Sigmoid colon (tissue), 7 donors: ENCODE results near the gene ARF1. TPM values are rescaled to one million over a fixed set of nuclear protein-coding genes. Genes with fewer than 3 reads are reported as not detected.

Source experiments
- DNase-seq: peaks from one replicate; pipeline ENCODE4 v3.0.0-alpha.2; 2019
- H3K27ac ChIP-seq, 4 donors: fragments of 200-600 bp; sonication (generic); one replicate each; pipeline ENCODE4 v1.5.1; 2016 to 2019; ENCODE audit warnings: mild to moderate bottlenecking in 1 of 4
- H3K27me3 ChIP-seq, 3 donors: fragments of 200-600 bp; sonication (generic); one replicate each; pipeline ENCODE4 v1.5.1; 2019; ENCODE audit warnings: mild to moderate bottlenecking in 1 of 3
- H3K36me3 ChIP-seq, 4 donors: fragments of 200-600 bp; sonication (generic); one replicate each; pipeline ENCODE4 v1.5.1; 2016 to 2019
- H3K4me1 ChIP-seq, 4 donors: fragments of 200-600 bp; sonication (generic); one replicate each; pipeline ENCODE4 v1.5.1; 2017 to 2019
- H3K4me3 ChIP-seq, 4 donors: fragments of 200-600 bp; sonication (generic); one replicate each; pipeline ENCODE4 v1.5.1; 2017 to 2019; ENCODE audit warnings: mild to moderate bottlenecking in 2 of 4, moderate library complexity in 1 of 4
- H3K9me3 ChIP-seq, 4 donors: fragments of 200-600 bp in 3 of 4; sonication (generic) in 3 of 4; one replicate each; pipeline versions ENCODE4 v1.5.1 to v1.6.1; 2013 to 2019
- CTCF ChIP-seq, 4 experiments: fragments of 450-650 bp in 3 of 4; fragments of 200-600 bp in 1 of 4; IDR thresholded peaks; one replicate each; pipeline ENCODE4 v1.5.1; 2016 to 2019; ENCODE audit warnings: antibody characterized with exemption in 4 of 4, mild to moderate bottlenecking in 3 of 4, moderate library complexity in 2 of 4
- EP300 ChIP-seq, 4 donors: sonication (generic); formaldehyde crosslinking; IDR thresholded peaks; one replicate each; pipeline ENCODE4 v1.6.1; 2017; ENCODE audit warnings: antibody characterized with exemption in 4 of 4
- POLR2A ChIP-seq, 2 donors: fragments of 450-650 bp; IDR thresholded peaks; one replicate each; pipeline ENCODE4 v1.6.1; 2016; ENCODE audit warnings: antibody characterized with exemption in 2 of 2, mild to moderate bottlenecking in 2 of 2, moderate library complexity in 2 of 2
- POLR2AphosphoS5 ChIP-seq, 4 donors: sonication (generic); formaldehyde crosslinking; IDR thresholded peaks; one replicate each; pipeline ENCODE4 v1.6.1; 2017; ENCODE audit warnings: antibody characterized with exemption in 4 of 4
- WGBS, 2 donors: extraction: QIAGEN DNeasy Blood & Tissue Kit; methylation state at CpG; one replicate each; pipeline ENCODE4 v1.1.7; 2013; 5-methylcytosine and 5-hydroxymethylcytosine counted together
- intact Hi-C: fragments of 100-400 bp; cut with DNase I; formaldehyde crosslinking; loops from one replicate; pipeline ENCODE4 v1.15.1; 2023
- polyA plus RNA-seq, 3 donors: library from polyadenylated mRNA; stranded (reverse); fragments of 200-250 nt; gene quantifications; one replicate each; pipeline ENCODE4 v1.2.3, GENCODE V29; 2013
- total RNA-seq, 4 donors: library from RNA; depleted of rRNA; stranded (reverse); fragments of >200 nt; gene quantifications; one replicate each; pipeline ENCODE4 v1.1.0, GENCODE V29; 2016
- donor health status: healthy with polysubstance abuse.
- donor health status: Bipolar disorder and iron deficiency.
- donor health status: healthy.

ARF1 gene
- total and polyA plus RNA-seq, 7 donors: 212 to 482 (median 250) TPM

GRCh38 chr1:228093050-228093906, 10.8 kb downstream of the ARF1 start:
- Histone ChIP-seq H3K9me3 (peaks cover 0 to 6% (median 3%) of the 10 kb centered on the region in 4 donors), H3K27me3 (no peaks in the 10 kb centered on the region), H3K27ac (no peak overlapping the region), H3K4me3 (no peak overlapping the region), H3K4me1 (peaks cover 0 to 74% (median 55%) of the 10 kb centered on the region in 4 donors), H3K36me3 (peaks cover 4 to 15% (median 14%) of the 10 kb centered on the region in 4 donors)
- intact Hi-C loops: no loop called here
- peak; percentile 47 for DNase-seq
- WGBS, 2 donors: 94 to 97% methylated on average over 20 of the region's 20 CpGs
- no peak for TF ChIP-seq EP300 (IDR thresholded peaks at IDR 0.05)
- TF ChIP-seq POLR2AphosphoS5 (IDR thresholded peaks at IDR 0.05): no peak
- TF ChIP-seq POLR2A (IDR thresholded peaks at IDR 0.05): no peak
- TF ChIP-seq CTCF (IDR thresholded peaks at IDR 0.05): no peak

GRCh38 chr1:228094432-228095016, 12.0 kb downstream of the ARF1 start:
- H3K9me3 ChIP-seq: peaks cover 0 to 6% (median 3%) of the 10 kb centered on the region in 4 donors
- H3K27me3 ChIP-seq: no peaks in the 10 kb centered on the region
- intact Hi-C loops: no loop called here
- TF ChIP-seq POLR2A (IDR thresholded peaks at IDR 0.05): no peak
- WGBS, 2 donors: 88% methylated on average over 13 of the region's 13 CpGs
- peaks cover 0 to 61% (median 42%) of the 10 kb centered on the region in 4 donors for H3K4me1 ChIP-seq
- no peak overlapping the region for H3K27ac ChIP-seq
- no peak overlapping the region for H3K4me3 ChIP-seq
- peak; percentile 21 for DNase-seq
- H3K36me3 ChIP-seq: peaks cover 9 to 27% (median 26%) of the 10 kb centered on the region in 4 donors

- Histone ChIP-seq H3K4me1 (peaks cover 0 to 58% (median 36%) of the 10 kb centered on the region in 4 donors), H3K9me3 (peaks cover 0 to 6% (median 3%) of the 10 kb centered on the region in 4 donors), H3K4me3 (no peak overlapping the region), H3K27ac (no peak overlapping the region), H3K27me3 (no peaks in the 10 kb centered on the region), H3K36me3 (peaks cover 12 to 34% (median 32%) of the 10 kb centered on the region in 4 donors)
- peak; percentile 20 for DNase-seq
- 98% methylated on average over 4 of the region's 4 CpGs for WGBS, 2 donors
- TF ChIP-seq POLR2A (IDR thresholded peaks at IDR 0.05) (no peak), POLR2AphosphoS5 (IDR thresholded peaks at IDR 0.05) (no peak), EP300 (IDR thresholded peaks at IDR 0.05) (no peak), CTCF (IDR thresholded peaks at IDR 0.05) (no peak)
- intact Hi-C loops: no loop called here
Measured at GRCh38 chr1:228095161-228095560, 12.7 kb downstream of the ARF1 start.

GRCh38 chr1:228095938-228096337, 13.4 kb downstream of the ARF1 start:
- no peaks in the 10 kb centered on the region for H3K27me3 ChIP-seq
- peaks cover 0 to 6% (median 3%) of the 10 kb centered on the region in 4 donors for H3K9me3 ChIP-seq
- DNase-seq: peak; percentile 53
- TF ChIP-seq POLR2AphosphoS5 (IDR thresholded peaks at IDR 0.05): no peak
- no peak overlapping the region for H3K4me3 ChIP-seq
- no peak overlapping the region for H3K27ac ChIP-seq
- intact Hi-C loops: no loop called here
- WGBS, 2 donors: 94 to 95% methylated on average over 8 of the region's 8 CpGs
- peaks cover 12 to 41% (median 32%) of the 10 kb centered on the region in 4 donors for H3K36me3 ChIP-seq
- peaks cover 0 to 52% (median 28%) of the 10 kb centered on the region in 4 donors for H3K4me1 ChIP-seq

GRCh38 chr1:228096416-228097332, 14.2 kb downstream of the ARF1 start:
- 93 to 95% methylated on average over 13 of the region's 13 CpGs for WGBS, 2 donors
- no peak overlapping the region for H3K4me3 ChIP-seq
- DNase-seq: peak; percentile 59
- peaks cover 12 to 44% (median 32%) of the 10 kb centered on the region in 4 donors for H3K36me3 ChIP-seq
- H3K4me1 ChIP-seq: peaks cover 0 to 52% (median 25%) of the 10 kb centered on the region in 4 donors
- no peaks in the 10 kb centered on the region for H3K27me3 ChIP-seq
- TF ChIP-seq POLR2A (IDR thresholded peaks at IDR 0.05) (no peak), EP300 (IDR thresholded peaks at IDR 0.05) (no peak), CTCF (IDR thresholded peaks at IDR 0.05) (no peak), POLR2AphosphoS5 (IDR thresholded peaks at IDR 0.05) (no peak)
- H3K9me3 ChIP-seq: peaks cover 0 to 6% (median 3%) of the 10 kb centered on the region in 4 donors
- no peak overlapping the region for H3K27ac ChIP-seq
- intact Hi-C loops: no loop called here
